ENCODE results near the gene UBE2S. TPM values are rescaled to one million over a fixed set of nuclear protein-coding genes. Genes with fewer than 3 reads are reported as not detected.

UBE2S gene
- polyA plus RNA-seq, 3 donors = 16.1 to 40.9 (median 21.9) TPM

DNA sequence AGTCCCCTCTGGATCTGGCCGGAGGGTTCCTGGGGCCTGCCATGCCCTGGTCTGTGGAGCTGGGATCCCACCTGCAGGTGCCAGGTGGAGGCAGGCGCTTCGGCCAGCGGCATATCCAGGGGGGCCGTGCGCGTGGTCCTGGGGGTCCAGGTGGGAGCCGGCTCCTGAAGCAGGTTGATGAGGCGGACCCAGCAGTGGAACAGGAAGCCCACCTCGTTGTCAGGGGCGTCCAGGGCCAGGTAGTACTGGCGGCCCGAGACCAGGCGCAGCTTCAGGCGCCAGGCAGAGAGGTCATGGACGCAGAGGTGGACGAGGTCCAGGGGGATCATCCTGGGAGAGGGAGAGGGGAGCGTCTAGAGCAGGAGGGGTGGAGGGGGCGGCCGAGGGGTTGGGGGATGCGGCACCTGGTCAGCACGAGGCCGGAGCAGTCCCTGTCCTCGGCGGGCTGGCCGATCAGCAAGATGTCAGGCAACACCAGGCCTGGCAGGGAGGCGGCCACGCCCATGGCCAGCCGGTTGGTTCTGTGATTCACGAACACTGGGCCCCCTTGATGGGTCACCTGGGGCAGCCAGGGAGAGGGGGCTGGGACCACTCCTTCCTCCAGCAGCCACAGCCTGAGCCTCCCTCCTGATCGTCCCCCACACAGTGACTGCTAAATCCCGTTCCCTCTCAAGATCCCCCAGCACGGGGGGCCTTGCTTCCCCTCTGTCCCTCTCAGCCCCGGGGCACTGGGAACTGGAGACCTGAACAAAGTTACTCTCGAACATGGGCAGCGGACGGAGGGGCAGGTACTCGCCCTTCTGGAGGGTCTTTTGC, 45.2 kb downstream of the UBE2S start:
- WGBS (ENCODE audit: insufficient coverage) = 92% methylated on average over 32 of the region's 38 CpGs
- TF ChIP-seq, protein P1, sequence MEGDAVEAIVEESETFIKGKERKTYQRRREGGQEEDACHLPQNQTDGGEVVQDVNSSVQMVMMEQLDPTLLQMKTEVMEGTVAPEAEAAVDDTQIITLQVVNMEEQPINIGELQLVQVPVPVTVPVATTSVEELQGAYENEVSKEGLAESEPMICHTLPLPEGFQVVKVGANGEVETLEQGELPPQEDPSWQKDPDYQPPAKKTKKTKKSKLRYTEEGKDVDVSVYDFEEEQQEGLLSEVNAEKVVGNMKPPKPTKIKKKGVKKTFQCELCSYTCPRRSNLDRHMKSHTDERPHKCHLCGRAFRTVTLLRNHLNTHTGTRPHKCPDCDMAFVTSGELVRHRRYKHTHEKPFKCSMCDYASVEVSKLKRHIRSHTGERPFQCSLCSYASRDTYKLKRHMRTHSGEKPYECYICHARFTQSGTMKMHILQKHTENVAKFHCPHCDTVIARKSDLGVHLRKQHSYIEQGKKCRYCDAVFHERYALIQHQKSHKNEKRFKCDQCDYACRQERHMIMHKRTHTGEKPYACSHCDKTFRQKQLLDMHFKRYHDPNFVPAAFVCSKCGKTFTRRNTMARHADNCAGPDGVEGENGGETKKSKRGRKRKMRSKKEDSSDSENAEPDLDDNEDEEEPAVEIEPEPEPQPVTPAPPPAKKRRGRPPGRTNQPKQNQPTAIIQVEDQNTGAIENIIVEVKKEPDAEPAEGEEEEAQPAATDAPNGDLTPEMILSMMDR (IDR thresholded peaks at IDR 0.05) = no peak
- Mint-ChIP-seq H3K36me3 (no peaks in the 10 kb centered on the region), H3K4me3 (no peak overlapping the region), H3K4me1 (no peaks in the 10 kb centered on the region), H3K27ac (no peak overlapping the region), H3K27me3 (ENCODE audit: low read depth in 3 of 3) (peaks cover 2 to 22% (median 18%) of the 10 kb centered on the region in 3 donors), H3K9me3 (no peaks in the 10 kb centered on the region)
- no peak overlapping the region for H3K27ac ChIP-seq (ENCODE audit: low read depth in 1 of 2, low read length in 2 of 2)
- H3K4me1 ChIP-seq (ENCODE audit: control insufficient read depth in 1 of 2, insufficient read depth in 2 of 2, low read length in 2 of 2) = no peaks in the 10 kb centered on the region
- H3K36me3 ChIP-seq (replicated peaks in 1 of 2; ENCODE audit: control insufficient read depth in 1 of 2, insufficient read depth in 2 of 2, low read length in 2 of 2) = no peaks in the 10 kb centered on the region
- no peak overlapping the region for H3K4me3 ChIP-seq (replicated peaks in 1 of 3; ENCODE audit: low read depth in 2 of 3, low read length in 3 of 3)
- H3K27me3 ChIP-seq (ENCODE audit: control insufficient read depth in 2 of 2, insufficient read depth in 2 of 2, low read length in 2 of 2) = peaks cover 0 to 2% of the 10 kb centered on the region in 2 donors
- no peaks in the 10 kb centered on the region for H3K9me3 ChIP-seq (replicated peaks in 1 of 2; ENCODE audit: control insufficient read depth in 1 of 2, insufficient read depth in 1 of 2, low read length in 2 of 2)
- no peak overlapping the region for H2AFZ ChIP-seq (ENCODE audit: insufficient read depth, low read depth, low read length, poor library complexity, severe bottlenecking)
- H3K9ac ChIP-seq (ENCODE audit: insufficient read depth, low read length, poor library complexity, severe bottlenecking) = no peak overlapping the region
- H4K20me1 ChIP-seq (ENCODE audit: insufficient read depth, low read length) = no peaks in the 10 kb centered on the region
- no peaks in the 10 kb centered on the region for H3K79me2 ChIP-seq (ENCODE audit: insufficient read depth, low read length)
- intact Hi-C loops (cut with micrococcal nuclease) = no loop called here
- no peak overlapping the region for H3K4me2 ChIP-seq (replicated peaks; ENCODE audit: extremely low read depth, low read length, poor library complexity, severe bottlenecking)
- DNase-seq = no peak

DNA sequence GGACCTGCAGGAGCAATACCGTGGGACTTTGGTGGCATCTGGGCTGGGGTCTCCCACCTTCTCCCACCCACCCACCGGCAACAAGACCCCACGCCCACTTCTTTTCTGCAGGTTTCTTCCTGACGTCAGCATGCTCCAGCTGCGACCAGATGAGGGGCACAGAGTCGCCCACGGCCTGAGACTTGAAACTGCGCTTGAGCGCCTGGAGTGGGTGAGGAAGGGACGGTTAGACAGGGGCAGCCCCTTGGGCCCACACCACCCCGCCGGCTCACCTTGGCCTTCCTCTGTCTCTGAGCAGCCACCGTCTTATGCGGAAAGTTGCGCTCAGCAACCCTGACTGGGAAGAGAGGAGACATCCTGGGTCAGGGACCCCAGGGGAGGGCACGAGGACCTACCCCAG, 46.7 kb downstream of the UBE2S start:
- Histone ChIP-seq H4K20me1 (ENCODE audit: insufficient read depth, low read length) (no peaks in the 10 kb centered on the region), H2AFZ (ENCODE audit: insufficient read depth, low read depth, low read length, poor library complexity, severe bottlenecking) (no peak overlapping the region), H3K27ac (ENCODE audit: low read depth in 1 of 2, low read length in 2 of 2) (no peak overlapping the region), H3K4me1 (ENCODE audit: control insufficient read depth in 1 of 2, insufficient read depth in 2 of 2, low read length in 2 of 2) (no peaks in the 10 kb centered on the region), H3K9me3 (replicated peaks in 1 of 2; ENCODE audit: control insufficient read depth in 1 of 2, insufficient read depth in 1 of 2, low read length in 2 of 2) (no peaks in the 10 kb centered on the region), H3K4me3 (replicated peaks in 1 of 3; ENCODE audit: low read depth in 2 of 3, low read length in 3 of 3) (no peak overlapping the region), H3K36me3 (replicated peaks in 1 of 2; ENCODE audit: control insufficient read depth in 1 of 2, insufficient read depth in 2 of 2, low read length in 2 of 2) (no peaks in the 10 kb centered on the region), H3K9ac (ENCODE audit: insufficient read depth, low read length, poor library complexity, severe bottlenecking) (no peak overlapping the region), H3K79me2 (ENCODE audit: insufficient read depth, low read length) (no peaks in the 10 kb centered on the region), H3K4me2 (replicated peaks; ENCODE audit: extremely low read depth, low read length, poor library complexity, severe bottlenecking) (no peak overlapping the region), H3K27me3 (ENCODE audit: control insufficient read depth in 2 of 2, insufficient read depth in 2 of 2, low read length in 2 of 2) (peaks cover 0 to 16% of the 10 kb centered on the region in 2 donors)
- no peaks in the 10 kb centered on the region for H3K4me1 Mint-ChIP-seq
- no peaks in the 10 kb centered on the region for H3K36me3 Mint-ChIP-seq
- H3K27ac Mint-ChIP-seq = no peak overlapping the region
- H3K27me3 Mint-ChIP-seq (ENCODE audit: low read depth in 3 of 3) = peaks cover 17 to 31% (median 21%) of the 10 kb centered on the region in 3 donors
- H3K9me3 Mint-ChIP-seq = peaks cover 0 to 1% (median 0%) of the 10 kb centered on the region in 7 donors
- WGBS (ENCODE audit: insufficient coverage) = 93% methylated on average over 13 of the region's 16 CpGs
- no peak for DNase-seq
- intact Hi-C loops (cut with micrococcal nuclease) = no loop called here
- TF ChIP-seq, protein P1 (IDR thresholded peaks at IDR 0.05) = no peak
- no peak overlapping the region for H3K4me3 Mint-ChIP-seq

Data from CD14-positive monocyte (primary cell).